Glomerular visceral epithelial cell (primary cell): Measurements from ENCODE around the gene CLIP1.
A peak's percentile ranks its signal among the peaks of the same experiment; 100 is the strongest.

Source experiments
- DNase-seq: peaks from one replicate; pipeline ENCODE4 v3.0.0-alpha.2; 2016; ENCODE audit errors: extremely low spot score

CLIP1 gene

GRCh38 chr12:122356192-122356635, 66.3 kb downstream of the CLIP1 start:
- peak; percentile 65 for DNase-seq

GRCh38 chr12:122355706-122356105, 66.8 kb downstream of the CLIP1 start:
- no peak for DNase-seq

GRCh38 chr12:122354958-122355641, 67.4 kb downstream of the CLIP1 start:
- no peak for DNase-seq

- DNase-seq: no peak
These were observed 70.1 kb downstream of the CLIP1 start for GRCh38 chr12:122352394-122352793.

- DNase-seq: no peak
These were observed 72.2 kb downstream of the CLIP1 start for GRCh38 chr12:122350141-122350848.

GRCh38 chr12:122349078-122349477, 73.4 kb downstream of the CLIP1 start:
- DNase-seq: no peak

- no peak for DNase-seq
These were observed 74.0 kb downstream of the CLIP1 start for GRCh38 chr12:122348505-122348904.

GRCh38 chr12:122346054-122346453, 76.4 kb downstream of the CLIP1 start:
- no peak for DNase-seq

GRCh38 chr12:122345042-122345441, 77.4 kb downstream of the CLIP1 start:
- no peak for DNase-seq

GRCh38 chr12:122336015-122336946, 86.2 kb downstream of the CLIP1 start:
- peak; percentile 44 for DNase-seq

GRCh38 chr12:122333142-122334087, 89.1 kb downstream of the CLIP1 start:
- no peak for DNase-seq

- no peak for DNase-seq
These were observed 94.7 kb downstream of the CLIP1 start for GRCh38 chr12:122327494-122328385.

- DNase-seq: no peak
These were observed 95.5 kb downstream of the CLIP1 start for GRCh38 chr12:122327014-122327413.

- peak; percentile 66 for DNase-seq
These were observed 95.9 kb downstream of the CLIP1 start for GRCh38 chr12:122326586-122326985.

- no peak for DNase-seq
These were observed 99.0 kb downstream of the CLIP1 start for GRCh38 chr12:122323311-122324019.

GRCh38 chr12:122322501-122322900, 100.0 kb downstream of the CLIP1 start:
- peak; percentile 32 for DNase-seq

- DNase-seq: peak; percentile 50
These were observed 103.6 kb downstream of the CLIP1 start for GRCh38 chr12:122318607-122319605.

- peak; percentile 77 for DNase-seq
These were observed 109.5 kb downstream of the CLIP1 start for GRCh38 chr12:122312926-122313325.
